ENCODE data around the gene CNIH3. TPM values are rescaled to one million over a fixed set of nuclear protein-coding genes. Genes with fewer than 3 reads are reported as not detected.

The CNIH3 gene
- total RNA-seq, 4 donors from 2014 or later: 1.9 to 7.0 (median 4.0) TPM

GRCh38 chr1:224626042-224626441 is 9.9 kb downstream of the CNIH3 start:
- Histone ChIP-seq H3K4me3 (replicated peaks in 1 of 3) (no peak overlapping the region), H3K4me1 (no peaks in the 10 kb centered on the region), H3K27me3 (no peaks in the 10 kb centered on the region), H3K36me3 (no peaks in the 10 kb centered on the region), H3K9me3 (no peaks in the 10 kb centered on the region), H3K27ac (no peak overlapping the region)
- intact Hi-C loops (cut with DNase I): no loop called here
- 83 to 91% methylated on average over 1 of the region's 1 CpG for WGBS, 2 donors
- no peak for TF ChIP-seq CTCF (IDR thresholded peaks at IDR 0.05)
- no peak for TF ChIP-seq POLR2A (IDR thresholded peaks at IDR 0.05)
- DNase-seq: no peak

GRCh38 chr1:224629965-224630364 is 13.8 kb downstream of the CNIH3 start:
- Histone ChIP-seq H3K4me3 (replicated peaks in 1 of 3) (no peak overlapping the region), H3K27ac (no peak overlapping the region), H3K9me3 (no peaks in the 10 kb centered on the region), H3K4me1 (no peaks in the 10 kb centered on the region), H3K27me3 (no peaks in the 10 kb centered on the region), H3K36me3 (no peaks in the 10 kb centered on the region)
- no peak for DNase-seq
- TF ChIP-seq CTCF (IDR thresholded peaks at IDR 0.05) (no peak), POLR2A (IDR thresholded peaks at IDR 0.05) (no peak)
- 88 to 90% methylated on average over 4 of the region's 4 CpGs for WGBS, 2 donors
- intact Hi-C loops (cut with DNase I): no loop called here

DNA sequence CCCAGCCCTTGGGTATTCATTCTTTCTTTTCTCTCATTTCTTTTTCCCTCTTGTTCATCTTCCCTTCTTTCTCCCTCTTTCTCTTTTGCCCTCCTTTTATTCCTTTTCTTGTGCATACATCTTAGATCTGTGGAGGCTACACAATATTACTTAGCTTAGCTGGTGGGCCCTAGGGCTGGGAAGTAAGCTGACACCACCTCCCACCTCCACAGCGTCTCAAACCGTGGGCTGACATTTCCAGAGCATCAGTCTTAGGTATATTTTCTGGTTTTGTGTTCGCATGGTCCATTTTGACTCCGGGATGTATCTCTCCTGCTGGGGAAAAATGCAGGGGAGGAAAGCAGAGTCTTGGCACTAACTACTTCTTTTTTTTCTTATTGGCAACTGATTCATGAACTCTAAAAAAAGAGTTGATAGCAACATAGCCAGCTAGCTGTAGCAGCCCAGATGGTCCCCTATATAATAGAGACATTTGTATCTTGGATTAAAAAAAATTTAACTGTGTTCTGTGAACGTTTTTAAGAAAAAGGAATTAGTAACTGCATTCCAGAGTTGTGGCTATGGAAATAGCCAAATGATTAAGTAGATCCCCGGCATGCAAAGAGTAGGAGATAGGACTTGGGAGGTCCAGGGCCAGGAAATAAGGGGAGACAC is 15.5 kb downstream of the CNIH3 start:
- Histone ChIP-seq H3K36me3 (no peaks in the 10 kb centered on the region), H3K4me3 (replicated peaks in 1 of 3) (no peak overlapping the region), H3K4me1 (no peaks in the 10 kb centered on the region), H3K9me3 (no peaks in the 10 kb centered on the region), H3K27me3 (no peaks in the 10 kb centered on the region), H3K27ac (no peak overlapping the region)
- TF ChIP-seq POLR2A (IDR thresholded peaks at IDR 0.05): no peak
- no peak for TF ChIP-seq CTCF (IDR thresholded peaks at IDR 0.05)
- DNase-seq: no peak
- intact Hi-C loops (cut with DNase I): no loop called here
- 71 to 76% methylated on average over 6 of the region's 6 CpGs for WGBS, 2 donors

DNA sequence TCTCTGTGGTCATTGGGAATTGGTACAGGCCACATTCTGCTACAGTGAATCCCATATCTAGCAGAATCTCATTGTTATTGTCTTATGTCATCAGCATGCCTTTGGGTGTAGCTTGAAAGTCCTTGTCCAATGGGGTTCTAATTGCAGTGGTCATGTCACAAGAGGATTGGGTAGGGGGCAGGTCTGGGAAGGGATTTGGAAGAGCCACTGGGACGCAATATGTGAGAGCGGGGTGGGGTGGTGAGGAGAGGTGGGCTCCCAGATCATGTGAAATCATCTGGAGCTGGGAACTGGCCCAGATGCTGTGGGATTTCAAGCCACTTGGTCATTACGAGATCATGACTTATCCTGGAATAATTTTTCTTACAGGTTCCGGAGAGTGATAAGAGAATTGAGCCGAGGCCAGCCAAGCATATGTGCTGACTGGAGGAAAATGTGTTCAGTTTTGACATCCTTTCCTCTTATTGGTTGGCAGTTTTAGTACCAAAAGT is 16.3 kb downstream of the CNIH3 start:
- DNase-seq: no peak
- no peak for TF ChIP-seq CTCF (IDR thresholded peaks at IDR 0.05)
- no peak for TF ChIP-seq POLR2A (IDR thresholded peaks at IDR 0.05)
- WGBS, 2 donors: 79 to 90% methylated on average over 5 of the region's 5 CpGs
- Histone ChIP-seq H3K36me3 (no peaks in the 10 kb centered on the region), H3K27me3 (no peaks in the 10 kb centered on the region), H3K4me1 (no peaks in the 10 kb centered on the region), H3K4me3 (replicated peaks in 1 of 3) (no peak overlapping the region), H3K9me3 (no peaks in the 10 kb centered on the region), H3K27ac (no peak overlapping the region)
- intact Hi-C loops (cut with DNase I): no loop called here

- WGBS, 2 donors: 57 to 73% methylated on average over 8 of the region's 8 CpGs
- no peak for DNase-seq
- no peak overlapping the region for H3K27ac ChIP-seq
These were observed 16.8 kb downstream of the CNIH3 start for GRCh38 chr1:224632921-224633321.

More at GRCh38 chr1:224632921-224633321, 16.8 kb downstream of the CNIH3 start:
- Histone ChIP-seq H3K4me3 (replicated peaks in 1 of 3) (no peak overlapping the region), H3K36me3 (no peaks in the 10 kb centered on the region), H3K9me3 (no peaks in the 10 kb centered on the region), H3K27me3 (no peaks in the 10 kb centered on the region), H3K4me1 (no peaks in the 10 kb centered on the region)
- intact Hi-C loops (cut with DNase I): no loop called here
- TF ChIP-seq CTCF (IDR thresholded peaks at IDR 0.05) (no peak), POLR2A (IDR thresholded peaks at IDR 0.05) (no peak)
